Common myeloid progenitor, CD34-positive (primary cell): ENCODE data around the gene DND1. TPM values are rescaled to one million over a fixed set of nuclear protein-coding genes. Genes with fewer than 3 reads are reported as not detected.
"Not testable (repeated sequence)": the region's sequence is repeated elsewhere in the genome, so short reads cannot be mapped to it uniquely, and the experiment has no call there.

Source experiments
- CTCF ChIA-PET: fragments of 350-600 bp; sonication (Branson Sonifier 250); formaldehyde crosslinking; loops from one replicate; lab custom pipeline; 2021; ENCODE audit warnings: antibody characterized with exemption; lab: Charles Lee
- POLR2A ChIA-PET: fragments of 350-600 bp; sonication (Branson Sonifier 250); formaldehyde crosslinking; loops from one replicate; lab custom pipeline; 2021; ENCODE audit warnings: antibody characterized with exemption; lab: Charles Lee
- DNase-seq, 3 donors: peaks; one replicate each; pipeline versions ENCODE4 v3.0.0 to v3.0.0-alpha.2; 2013
- H3K27ac ChIP-seq, 2 experiments: 1 replicate in 1 of 2; 2 replicates in 1 of 2; pipeline ENCODE4 v1.7.0; 2013; ENCODE audit warnings: inconsistent platforms in 2 of 2, low read length in 2 of 2, mild to moderate bottlenecking in 2 of 2, low read depth in 1 of 2, moderate library complexity in 1 of 2; ENCODE audit not compliant: severe bottlenecking in 2 of 2, insufficient read depth in 1 of 2, poor library complexity in 1 of 2
- H3K27me3 ChIP-seq, 5 experiments: replicated peaks in 2 of 5; 1 replicate in 3 of 5; 2 replicates in 2 of 5; pipeline versions ENCODE4 v1.6.1 to v1.7.0; 2013; ENCODE audit warnings: low read length in 4 of 5, mild to moderate bottlenecking in 2 of 5, moderate library complexity in 2 of 5, inconsistent platforms in 1 of 5; ENCODE audit not compliant: insufficient read depth in 5 of 5, control insufficient read depth in 4 of 5
- H3K36me3 ChIP-seq, 4 experiments: 1 replicate in 2 of 4; 2 replicates in 2 of 4; pipeline versions ENCODE4 v1.6.1 to v1.7.0; 2013; ENCODE audit warnings: low read length in 3 of 4, control low read depth in 1 of 4, mild to moderate bottlenecking in 1 of 4; ENCODE audit not compliant: control insufficient read depth in 4 of 4, insufficient read depth in 4 of 4
- H3K4me1 ChIP-seq, 4 experiments: 1 replicate in 3 of 4; 2 replicates in 1 of 4; pipeline versions ENCODE4 v1.6.1 to v1.7.1; 2013; ENCODE audit warnings: low read length in 3 of 4, mild to moderate bottlenecking in 3 of 4, control low read depth in 1 of 4, inconsistent platforms in 1 of 4, moderate library complexity in 1 of 4; ENCODE audit not compliant: control insufficient read depth in 4 of 4, insufficient read depth in 4 of 4; ENCODE audit errors: control extremely low read depth in 1 of 4
- H3K4me3 ChIP-seq, 7 experiments: 1 replicate in 4 of 7; 2 replicates in 3 of 7; pipeline versions ENCODE4 v1.5.1 to v1.7.0; 2013; ENCODE audit warnings: mild to moderate bottlenecking in 7 of 7, low read length in 6 of 7, moderate library complexity in 6 of 7, inconsistent platforms in 2 of 7, low read depth in 2 of 7, control low read depth in 1 of 7; ENCODE audit not compliant: insufficient read depth in 4 of 7, control insufficient read depth in 1 of 7; ENCODE audit errors: extremely low read depth in 1 of 7
- H3K9me3 ChIP-seq, 5 experiments: 1 replicate in 4 of 5; 2 replicates in 1 of 5; pipeline versions ENCODE4 v1.6.1 to v1.7.1; 2013; ENCODE audit warnings: low read length in 4 of 5, mild to moderate bottlenecking in 2 of 5, inconsistent platforms in 1 of 5, low read depth in 1 of 5, moderate library complexity in 1 of 5; ENCODE audit not compliant: control insufficient read depth in 4 of 5, insufficient read depth in 2 of 5; ENCODE audit errors: control extremely low read depth in 1 of 5
- WGBS: methylation state at CpG from one replicate; pipeline ENCODE4 v1.1.5; 2013; ENCODE audit not compliant: insufficient coverage; 5-methylcytosine and 5-hydroxymethylcytosine counted together
- polyA plus RNA-seq: library from polyadenylated mRNA; unstranded; fragments of 120-200 nt; gene quantifications from one replicate; pipeline ENCODE4 v1.2.1, GENCODE V29; 2013

DND1 gene
- 0.73 TPM for polyA plus RNA-seq

DNA sequence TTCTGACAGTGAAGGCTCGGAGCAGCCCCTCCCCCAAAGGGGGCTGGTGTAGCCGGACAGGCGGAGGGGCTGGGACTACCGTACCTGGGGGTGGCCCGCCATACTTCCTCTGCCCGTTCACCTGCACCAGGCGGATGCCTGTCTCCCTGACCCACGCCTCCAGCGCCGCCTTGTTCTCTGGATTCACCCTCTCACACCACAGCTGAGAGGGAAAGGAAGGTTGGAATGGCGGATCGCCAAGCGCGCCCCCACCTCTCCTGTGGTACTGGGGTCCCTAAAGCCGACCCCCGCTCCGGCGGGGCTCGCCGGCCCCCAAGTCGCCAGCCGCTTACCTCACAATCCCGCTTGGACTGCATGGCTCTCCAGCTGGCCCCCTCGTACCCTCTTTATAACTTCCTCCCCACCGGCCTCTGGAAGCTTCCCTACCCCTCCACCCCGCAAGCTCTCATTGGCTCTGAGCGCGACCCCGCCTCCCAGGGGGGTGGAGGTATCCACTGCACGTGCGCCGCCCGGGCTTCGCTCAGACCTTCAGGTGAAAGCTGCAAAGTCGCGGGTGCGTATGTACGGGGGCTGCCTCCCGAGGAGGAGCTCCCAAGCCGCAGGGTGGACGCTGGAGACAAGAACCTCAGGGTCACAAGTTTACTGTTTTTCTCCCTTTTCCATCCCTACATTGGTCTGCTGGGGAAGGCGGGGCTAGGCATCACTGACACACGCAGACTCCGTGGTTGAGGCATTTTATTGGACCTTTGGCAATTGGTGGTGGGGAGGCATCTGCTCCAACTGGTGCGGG lies at the start of gene DND1:
Gene DND1 (minus strand): TSS at position 390 of the 790 bp plus-strand sequence. CDS start 34 bp downstream, at position 356.
- ChIA-PET POLR2A (interaction anchor here (0.5 kb wide), 1 partner anchor 280 kb away, joined by 3 read pairs; no protein-coding TSS in a partner anchor), CTCF (interaction anchor here (1.0 kb wide), 1 partner anchor 104 kb away, joined by 3 read pairs; no protein-coding TSS in a partner anchor)
- Histone ChIP-seq H3K4me1 (no peaks in the 10 kb centered on the region), H3K27me3 (no peaks in the 10 kb centered on the region), H3K4me3 (no peak within 1 kb of the TSS), H3K27ac (no peak within 1 kb of the TSS), H3K9me3 (no peaks in the 10 kb centered on the region), H3K36me3 (peaks cover 22 to 87% (median 60%) of the 10 kb centered on the region in 4 experiments)
- WGBS, result 97% methylated on average over 41 of the region's 45 CpGs
- no peak for DNase-seq

DNA sequence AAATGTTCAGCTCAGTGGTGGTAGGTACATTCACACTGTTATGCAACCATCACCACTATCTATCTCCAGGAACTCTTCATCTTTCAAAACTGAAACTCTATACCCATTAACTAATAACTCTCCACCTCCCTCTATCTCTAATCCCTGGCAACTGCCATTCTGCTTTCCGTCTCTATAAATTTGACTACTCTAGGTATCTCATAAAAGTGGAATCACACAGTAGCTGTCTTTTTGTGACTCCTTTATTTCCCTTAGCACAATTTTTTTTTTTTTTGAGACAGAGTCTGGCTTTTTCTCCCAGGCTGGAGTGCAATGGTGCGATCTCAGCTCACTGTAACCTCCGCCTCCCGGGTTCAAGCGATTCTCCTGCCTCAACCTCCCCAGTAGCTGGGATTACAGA lies 48.0 kb upstream of the DND1 start:
- H3K27ac ChIP-seq, H3K4me1 ChIP-seq, H3K36me3 ChIP-seq, POLR2A ChIA-PET, H3K4me3 ChIP-seq, DNase-seq, H3K9me3 ChIP-seq: not testable (repeated sequence)
- peaks cover 0 to 13% (median 4%) of the 10 kb centered on the region in 5 experiments for H3K27me3 ChIP-seq
- 100% methylated on average over 1 of the region's 5 CpGs for whole genome bisulfite sequencing
- CTCF ChIA-PET, result interaction anchor here (0.6 to 1.5 kb wide), 6 partner anchors 117 to 929 kb away, joined by 3 to 4 read pairs (median 3); no protein-coding TSS in a partner anchor

DNA sequence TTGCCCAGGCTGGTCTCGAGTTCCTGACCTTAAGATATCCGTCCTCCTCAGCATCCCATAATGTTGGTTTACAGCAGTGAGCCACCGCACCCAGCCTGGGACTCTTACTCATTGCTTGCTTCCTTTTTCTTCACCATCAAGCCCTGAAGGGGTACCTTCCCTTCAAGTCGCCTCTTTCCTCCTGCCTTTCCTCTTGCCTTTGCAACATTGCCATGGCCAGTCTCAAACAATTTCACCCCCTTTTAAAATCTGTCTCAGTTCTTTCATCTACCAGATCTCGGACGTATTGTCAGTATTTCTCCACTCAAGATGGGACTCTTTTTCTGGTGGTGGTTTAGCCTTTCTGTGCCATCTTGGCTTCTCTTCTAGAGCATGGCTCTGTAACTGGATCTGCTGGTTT lies 47.4 kb upstream of the DND1 start:
- WGBS, result 38% methylated on average over 3 of the region's 6 CpGs
- POLR2A ChIA-PET, H3K4me3 ChIP-seq, DNase-seq, H3K9me3 ChIP-seq, H3K36me3 ChIP-seq, H3K4me1 ChIP-seq, H3K27ac ChIP-seq: not testable (repeated sequence)
- peaks cover 0 to 10% (median 3%) of the 10 kb centered on the region in 5 experiments for H3K27me3 ChIP-seq
- CTCF ChIA-PET, result interaction anchor here (0.6 to 1.6 kb wide), 3 partner anchors 79 to 585 kb away, joined by 3 to 4 read pairs (median 3); no protein-coding TSS in a partner anchor

DNA sequence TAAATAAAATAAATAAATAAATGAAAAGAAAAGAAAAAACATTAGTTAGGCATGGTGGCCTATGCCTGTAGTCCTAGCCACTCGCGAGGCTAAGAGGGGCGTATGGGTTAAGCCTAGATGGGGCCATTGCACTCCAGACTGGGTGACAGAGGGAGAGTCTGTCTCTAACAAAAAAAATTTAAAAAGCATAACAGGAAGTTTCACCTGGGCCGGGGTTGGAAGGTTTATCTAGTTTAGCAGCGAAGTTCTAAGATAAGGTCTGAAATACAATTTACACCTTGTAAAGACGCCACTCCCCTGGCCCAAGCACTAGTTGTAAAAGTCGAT lies 44.9 kb upstream of the DND1 start:
- Histone ChIP-seq H3K27me3 (peaks cover 0 to 3% (median 0%) of the 10 kb centered on the region in 5 experiments), H3K4me1 (no peaks in the 10 kb centered on the region), H3K36me3 (no peaks in the 10 kb centered on the region), H3K4me3 (no peak overlapping the region), H3K9me3 (no peaks in the 10 kb centered on the region), H3K27ac (peak overlapping the region in 1 of 2 experiments; percentile 54)
- ChIA-PET POLR2A (no interaction called here), CTCF (no interaction called here)
- DNase-seq, result no peak
- WGBS, result 90% methylated on average over 2 of the region's 7 CpGs

DNA sequence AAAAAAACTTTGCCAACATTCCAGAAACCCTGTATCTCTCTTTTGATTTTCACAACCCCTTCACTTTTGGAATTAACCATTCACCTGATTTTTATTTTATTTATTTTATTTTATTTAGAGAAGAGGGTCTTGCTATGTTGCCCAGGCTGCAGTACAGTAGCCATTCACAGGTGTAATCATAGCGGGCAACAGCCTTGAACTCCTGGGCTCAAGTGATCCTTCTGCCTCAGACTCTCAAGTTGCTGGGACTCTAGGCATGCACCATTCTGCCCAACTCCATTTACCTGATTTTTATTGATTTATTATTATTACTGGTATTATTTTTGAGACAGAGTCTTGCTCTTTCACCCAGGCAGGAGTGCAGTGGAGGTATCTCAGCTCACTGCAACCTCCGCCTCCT lies 42.9 kb upstream of the DND1 start:
- not testable (repeated sequence) for H3K27me3 ChIP-seq, H3K27ac ChIP-seq, H3K9me3 ChIP-seq, DNase-seq, H3K36me3 ChIP-seq, H3K4me1 ChIP-seq, H3K4me3 ChIP-seq
- 100% methylated on average over 1 of the region's 2 CpGs for WGBS
- POLR2A ChIA-PET, result interaction anchor here (0.6 kb wide), 1 partner anchor 694 kb away, joined by 3 read pairs; no protein-coding TSS in a partner anchor
- CTCF ChIA-PET, result interaction anchor here (0.8 kb wide), 1 partner anchor 10 kb away, joined by 4 read pairs; no protein-coding TSS in a partner anchor

DNA sequence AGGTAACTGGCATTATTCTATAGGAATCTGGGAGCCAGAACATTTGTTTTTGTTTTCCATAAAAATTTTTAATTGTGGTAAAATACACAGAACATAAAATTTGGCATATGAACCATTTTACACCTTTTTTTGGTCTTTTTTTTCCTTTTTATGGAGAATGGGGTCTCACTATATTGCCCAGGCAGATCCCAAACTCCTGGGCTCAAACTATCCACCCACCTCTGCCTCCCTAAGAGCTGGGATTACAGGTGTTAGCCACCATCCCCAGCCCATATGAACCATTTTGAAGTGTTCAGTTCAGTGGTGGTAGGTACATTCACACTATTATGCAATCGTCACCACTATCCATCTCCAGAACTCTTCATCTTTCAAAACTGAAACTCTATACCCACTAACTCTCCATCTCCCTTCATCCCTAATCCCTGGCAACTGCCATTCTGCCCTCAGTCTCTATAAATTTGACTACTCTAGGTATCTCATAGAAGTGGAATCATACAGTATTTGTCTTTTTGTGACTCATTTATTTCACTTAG lies 40.3 kb upstream of the DND1 start:
- POLR2A ChIA-PET, result no interaction called here
- H3K4me3 ChIP-seq, result no peak overlapping the region
- CTCF ChIA-PET, result interaction anchor here (0.7 kb wide), 1 partner anchor 590 kb away, joined by 3 read pairs; no protein-coding TSS in a partner anchor
- no peak overlapping the region for H3K27ac ChIP-seq
- no peaks in the 10 kb centered on the region for H3K36me3 ChIP-seq
- H3K9me3 ChIP-seq, result no peaks in the 10 kb centered on the region
- H3K27me3 ChIP-seq, result no peaks in the 10 kb centered on the region
- no peak for DNase-seq
- whole genome bisulfite sequencing, result 75% methylated on average over 1 of the region's 1 CpG
- H3K4me1 ChIP-seq, result peaks cover 0 to 5% (median 2%) of the 10 kb centered on the region in 4 experiments
